Measurements from ENCODE around the gene ST6GALNAC3.

ST6GALNAC3 gene

GRCh38 chr1:76106251-76106650 is 31.7 kb downstream of the ST6GALNAC3 start:
- TF ChIP-seq CTCF (IDR thresholded peaks at IDR 0.05; ENCODE audit: low read depth, low read length, poor library complexity, severe bottlenecking) (no peak), EZH2phosphoT487 (IDR thresholded peaks at IDR 0.05; ENCODE audit: borderline replicate concordance, low read length) (no peak)
- Histone ChIP-seq H3K79me2 (ENCODE audit: control insufficient read depth, low read length) (no peaks in the 10 kb centered on the region), H3K4me3 (ENCODE audit: low read length) (no peak overlapping the region), H3K4me2 (ENCODE audit: low read length) (no peak overlapping the region), H3K4me1 (ENCODE audit: control insufficient read depth, low read length) (no peaks in the 10 kb centered on the region), H3K27ac (ENCODE audit: low read depth, low read length) (no peak overlapping the region), H3K9me2 (replicated peaks; ENCODE audit: control insufficient read depth, low read length) (no peaks in the 10 kb centered on the region), H3K9me3 (ENCODE audit: control insufficient read depth, insufficient read depth, low read length) (no peaks in the 10 kb centered on the region), H3F3A (ENCODE audit: control insufficient read depth, insufficient read depth) (no peaks in the 10 kb centered on the region), H3K36me3 (ENCODE audit: control insufficient read depth, low read length) (no peaks in the 10 kb centered on the region), H3K27me3 (ENCODE audit: control insufficient read depth, low read length) (no peaks in the 10 kb centered on the region), H4K20me1 (ENCODE audit: control insufficient read depth, insufficient read depth, low read depth, low read length) (no peaks in the 10 kb centered on the region)

GRCh38 chr1:76106719-76107235 is 32.2 kb downstream of the ST6GALNAC3 start:
- no peak overlapping the region for H3K4me3 ChIP-seq (ENCODE audit: low read length)
- no peaks in the 10 kb centered on the region for H3K36me3 ChIP-seq (ENCODE audit: control insufficient read depth, low read length)
- H4K20me1 ChIP-seq (ENCODE audit: control insufficient read depth, insufficient read depth, low read depth, low read length) = no peaks in the 10 kb centered on the region
- no peaks in the 10 kb centered on the region for H3K9me2 ChIP-seq (replicated peaks; ENCODE audit: control insufficient read depth, low read length)
- H3K9me3 ChIP-seq (ENCODE audit: control insufficient read depth, insufficient read depth, low read length) = no peaks in the 10 kb centered on the region
- no peak overlapping the region for H3K27ac ChIP-seq (ENCODE audit: low read depth, low read length)
- no peaks in the 10 kb centered on the region for H3K4me1 ChIP-seq (ENCODE audit: control insufficient read depth, low read length)
- H3F3A ChIP-seq (ENCODE audit: control insufficient read depth, insufficient read depth) = no peaks in the 10 kb centered on the region
- no peak for TF ChIP-seq EZH2phosphoT487 (IDR thresholded peaks at IDR 0.05; ENCODE audit: borderline replicate concordance, low read length)
- no peak for TF ChIP-seq CTCF (IDR thresholded peaks at IDR 0.05; ENCODE audit: low read depth, low read length, poor library complexity, severe bottlenecking)
- no peaks in the 10 kb centered on the region for H3K27me3 ChIP-seq (ENCODE audit: control insufficient read depth, low read length)
- no peaks in the 10 kb centered on the region for H3K79me2 ChIP-seq (ENCODE audit: control insufficient read depth, low read length)
- H3K4me2 ChIP-seq (ENCODE audit: low read length) = no peak overlapping the region

- H3K4me2 ChIP-seq (ENCODE audit: low read length) = no peak overlapping the region
- no peaks in the 10 kb centered on the region for H4K20me1 ChIP-seq (ENCODE audit: control insufficient read depth, insufficient read depth, low read depth, low read length)
- TF ChIP-seq CTCF (IDR thresholded peaks at IDR 0.05; ENCODE audit: low read depth, low read length, poor library complexity, severe bottlenecking) (no peak), EZH2phosphoT487 (IDR thresholded peaks at IDR 0.05; ENCODE audit: borderline replicate concordance, low read length) (no peak)
- no peak overlapping the region for H3K27ac ChIP-seq (ENCODE audit: low read depth, low read length)
- no peaks in the 10 kb centered on the region for H3K9me2 ChIP-seq (replicated peaks; ENCODE audit: control insufficient read depth, low read length)
- H3K4me3 ChIP-seq (ENCODE audit: low read length) = no peak overlapping the region
- H3K9me3 ChIP-seq (ENCODE audit: control insufficient read depth, insufficient read depth, low read length) = no peaks in the 10 kb centered on the region
- H3K4me1 ChIP-seq (ENCODE audit: control insufficient read depth, low read length) = no peaks in the 10 kb centered on the region
- H3K79me2 ChIP-seq (ENCODE audit: control insufficient read depth, low read length) = no peaks in the 10 kb centered on the region
- H3F3A ChIP-seq (ENCODE audit: control insufficient read depth, insufficient read depth) = no peaks in the 10 kb centered on the region
- H3K27me3 ChIP-seq (ENCODE audit: control insufficient read depth, low read length) = no peaks in the 10 kb centered on the region
- H3K36me3 ChIP-seq (ENCODE audit: control insufficient read depth, low read length) = no peaks in the 10 kb centered on the region
Observed at GRCh38 chr1:76109404-76109803, 34.9 kb downstream of the ST6GALNAC3 start.
